ENCODE measurements around the gene GOLGA3.
A peak's percentile ranks its signal among the peaks of the same experiment; 100 is the strongest.
"Not testable (repeated sequence)": the region's sequence is repeated elsewhere in the genome, so short reads cannot be mapped to it uniquely, and the experiment has no call there.

GOLGA3 gene

DNA sequence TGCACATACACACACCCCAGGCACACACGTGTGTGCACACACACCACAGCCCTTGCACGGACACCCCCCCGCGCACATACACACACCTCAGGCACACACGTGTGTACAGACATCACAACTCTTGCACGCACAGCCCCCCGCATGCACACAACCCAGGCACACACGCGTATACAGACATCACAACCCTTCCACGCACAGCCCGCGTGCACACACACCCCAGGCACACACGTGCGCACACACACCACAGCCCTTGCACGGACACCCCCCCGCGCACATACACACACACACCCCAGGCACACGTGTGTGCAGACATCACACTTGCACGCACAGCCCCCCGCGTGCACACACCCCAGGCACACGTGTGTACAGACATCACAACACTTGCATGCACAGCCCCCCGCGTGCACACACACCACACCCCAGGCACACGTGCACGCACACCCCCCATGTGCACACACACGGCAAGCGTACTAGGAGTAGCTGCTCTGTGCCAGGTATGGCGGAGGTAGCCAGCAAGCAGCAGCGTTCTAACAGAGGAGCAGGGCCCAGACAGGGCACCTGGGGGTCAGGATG, 48.8 kb downstream of the GOLGA3 start:
- no peak for DNase-seq (ENCODE audit: low read depth)

DNA sequence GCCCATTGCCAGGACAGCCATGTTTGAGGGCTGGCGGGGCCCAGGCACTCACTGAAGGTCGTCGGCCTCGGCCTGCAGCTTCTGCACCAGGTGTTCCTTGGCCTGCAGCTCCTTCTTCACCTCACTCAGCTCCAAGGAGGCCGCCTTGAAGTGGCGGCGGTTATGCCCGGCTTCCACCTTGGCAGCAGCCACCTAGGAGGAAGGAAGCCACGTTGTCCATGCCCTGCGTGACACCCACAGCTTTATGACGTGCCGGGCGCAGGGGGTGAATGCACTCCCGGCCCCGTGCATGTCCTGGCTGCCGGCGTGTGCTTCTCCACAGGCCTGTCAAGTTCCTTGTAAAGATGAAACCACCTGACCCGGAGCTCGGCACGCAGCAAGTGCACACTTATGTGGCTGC, 51.1 kb downstream of the GOLGA3 start:
- no peak for DNase-seq (ENCODE audit: low read depth)

DNA sequence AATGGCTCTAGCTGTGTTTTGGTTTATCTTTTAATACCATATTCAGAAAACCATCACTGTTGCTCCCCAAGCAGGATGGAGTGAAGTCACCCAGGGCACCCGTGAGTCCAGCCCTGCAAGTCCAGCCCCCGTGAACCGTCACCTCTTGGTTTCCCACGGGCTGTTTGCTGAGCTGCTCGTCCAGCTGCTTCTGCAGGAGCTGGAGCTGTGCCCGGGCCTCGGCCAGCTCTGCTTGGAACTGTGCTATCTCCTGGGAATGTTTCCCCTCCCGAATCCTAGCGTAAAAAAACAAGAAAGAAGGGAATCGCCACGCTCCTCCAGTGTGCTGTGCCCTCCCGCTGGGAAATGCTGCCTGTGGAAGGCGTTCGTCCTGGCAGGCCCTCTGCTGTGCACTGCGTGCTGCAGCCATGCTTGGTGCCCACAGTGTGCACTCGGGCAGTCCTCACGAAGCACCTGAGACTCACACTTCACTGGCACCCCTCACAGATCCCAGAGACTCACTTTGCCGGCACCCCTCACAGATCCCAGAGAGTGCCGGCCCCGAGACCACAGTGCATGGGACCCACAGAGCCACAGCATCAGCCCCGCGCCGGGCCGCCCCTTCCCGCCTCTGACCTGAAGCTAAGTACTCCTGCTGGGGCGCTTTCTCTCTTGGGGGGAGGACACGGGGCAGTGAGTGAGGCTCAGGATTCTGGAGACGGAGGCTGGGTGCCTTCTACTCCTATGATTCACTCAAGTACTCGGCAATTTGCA, 51.7 kb downstream of the GOLGA3 start:
- DNase-seq (ENCODE audit: low read depth): no peak

DNA sequence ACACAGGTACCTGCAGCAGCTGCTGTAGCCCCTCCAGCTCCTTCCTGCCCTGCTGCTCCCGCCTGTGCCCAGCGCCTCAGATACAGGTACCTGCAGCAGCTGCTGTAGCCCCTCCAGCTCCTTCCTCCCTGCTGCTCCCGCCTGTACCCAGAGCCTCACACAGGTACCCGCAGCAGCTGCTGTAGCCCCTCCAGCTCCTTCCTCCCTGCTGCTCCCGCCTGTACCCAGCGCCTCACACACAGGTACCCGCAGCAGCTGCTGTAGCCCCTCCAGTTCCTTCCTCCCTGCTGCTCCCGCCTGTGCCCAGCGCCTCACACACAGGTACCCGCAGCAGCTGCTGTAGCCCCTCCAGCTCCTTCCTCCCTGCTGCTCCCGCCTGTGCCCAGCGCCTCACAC, 52.4 kb downstream of the GOLGA3 start:
- DNase-seq (ENCODE audit: low read depth): not testable (repeated sequence)

DNA sequence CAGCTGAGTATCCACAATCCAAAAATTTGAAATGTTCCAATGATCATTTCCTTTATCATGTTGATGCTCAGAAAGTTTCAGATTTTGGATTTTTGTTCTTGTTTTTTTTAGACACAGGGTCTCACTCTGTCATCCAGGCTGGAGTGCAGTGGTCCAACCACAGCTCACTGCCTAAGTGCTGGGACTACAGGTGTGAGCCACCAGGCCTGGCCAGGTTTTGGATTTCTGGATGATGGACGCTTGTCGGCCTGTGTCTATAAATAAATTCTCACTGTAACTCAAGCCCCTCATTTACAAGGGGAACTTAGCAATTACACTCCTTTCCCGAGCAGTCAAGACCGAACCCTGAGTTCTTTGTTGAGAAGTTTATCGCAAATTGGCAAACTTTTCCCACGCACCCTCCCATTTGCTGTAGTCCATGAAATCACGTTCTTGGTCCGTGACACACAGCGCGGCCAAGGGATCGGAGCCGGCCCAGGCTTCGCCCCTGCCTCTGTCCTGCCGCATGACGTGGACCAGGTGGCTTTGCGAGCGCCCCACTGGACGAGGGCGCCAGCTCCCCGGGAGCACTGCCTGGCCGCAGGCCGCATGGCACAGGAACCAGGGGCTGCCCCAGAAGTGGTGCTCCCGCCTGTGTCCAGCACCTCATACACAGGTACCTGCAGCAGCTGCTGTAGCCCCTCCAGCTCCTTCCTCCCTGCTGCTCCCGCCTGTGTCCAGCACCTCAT, 53.0 kb downstream of the GOLGA3 start:
- no peak for DNase-seq (ENCODE audit: low read depth)

DNA sequence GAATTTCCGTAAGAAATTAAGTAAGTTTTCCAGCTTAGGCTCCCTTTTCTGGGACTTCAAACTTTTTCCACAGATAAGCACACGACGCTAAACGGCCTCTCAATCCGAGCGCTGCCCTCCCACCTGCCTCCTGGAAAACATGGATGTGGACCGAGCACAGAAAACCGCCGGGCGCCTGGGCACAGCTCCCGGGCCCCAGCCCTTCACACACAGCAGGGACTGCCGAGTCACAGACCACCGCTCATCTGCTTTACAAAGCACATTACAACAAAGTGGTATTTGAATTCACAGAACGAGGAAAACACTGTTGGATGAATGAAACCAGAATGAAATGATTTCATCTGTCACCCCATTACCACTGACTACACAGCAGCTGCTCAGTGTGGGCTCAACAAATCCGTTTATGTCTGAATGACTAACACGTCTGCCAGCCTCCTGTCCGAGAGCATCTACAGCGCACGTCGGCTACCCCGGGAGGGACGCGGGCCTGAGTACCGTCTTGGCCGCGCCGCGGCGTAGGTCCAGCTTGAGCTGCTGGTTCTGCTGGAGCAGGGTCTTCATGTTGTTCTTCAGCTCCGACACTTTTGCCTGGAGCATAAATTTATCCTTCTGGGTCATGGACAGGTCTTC, 53.9 kb downstream of the GOLGA3 start:
- DNase-seq (ENCODE audit: low read depth): no peak

DNA sequence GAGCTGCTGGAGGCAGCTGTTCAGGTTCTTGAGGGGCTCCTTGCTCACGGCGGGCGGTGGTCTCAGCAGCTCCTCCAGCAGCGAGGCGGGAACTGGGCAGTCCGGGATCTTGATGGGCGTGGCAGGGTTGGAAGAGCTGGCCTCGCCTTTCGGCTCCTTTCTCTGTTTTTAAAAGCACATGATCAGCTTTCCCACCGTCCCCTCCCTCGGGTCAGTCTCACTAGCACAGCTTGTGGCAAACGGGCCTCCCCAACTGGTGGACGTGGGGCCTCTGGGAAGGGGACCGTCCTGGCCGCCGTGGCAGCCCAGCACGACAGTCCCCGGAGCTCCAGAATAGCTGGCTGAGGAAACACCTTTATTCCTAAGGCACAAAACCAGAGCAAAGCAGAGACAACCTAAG, 54.5 kb downstream of the GOLGA3 start:
- DNase-seq (ENCODE audit: low read depth): no peak

DNA sequence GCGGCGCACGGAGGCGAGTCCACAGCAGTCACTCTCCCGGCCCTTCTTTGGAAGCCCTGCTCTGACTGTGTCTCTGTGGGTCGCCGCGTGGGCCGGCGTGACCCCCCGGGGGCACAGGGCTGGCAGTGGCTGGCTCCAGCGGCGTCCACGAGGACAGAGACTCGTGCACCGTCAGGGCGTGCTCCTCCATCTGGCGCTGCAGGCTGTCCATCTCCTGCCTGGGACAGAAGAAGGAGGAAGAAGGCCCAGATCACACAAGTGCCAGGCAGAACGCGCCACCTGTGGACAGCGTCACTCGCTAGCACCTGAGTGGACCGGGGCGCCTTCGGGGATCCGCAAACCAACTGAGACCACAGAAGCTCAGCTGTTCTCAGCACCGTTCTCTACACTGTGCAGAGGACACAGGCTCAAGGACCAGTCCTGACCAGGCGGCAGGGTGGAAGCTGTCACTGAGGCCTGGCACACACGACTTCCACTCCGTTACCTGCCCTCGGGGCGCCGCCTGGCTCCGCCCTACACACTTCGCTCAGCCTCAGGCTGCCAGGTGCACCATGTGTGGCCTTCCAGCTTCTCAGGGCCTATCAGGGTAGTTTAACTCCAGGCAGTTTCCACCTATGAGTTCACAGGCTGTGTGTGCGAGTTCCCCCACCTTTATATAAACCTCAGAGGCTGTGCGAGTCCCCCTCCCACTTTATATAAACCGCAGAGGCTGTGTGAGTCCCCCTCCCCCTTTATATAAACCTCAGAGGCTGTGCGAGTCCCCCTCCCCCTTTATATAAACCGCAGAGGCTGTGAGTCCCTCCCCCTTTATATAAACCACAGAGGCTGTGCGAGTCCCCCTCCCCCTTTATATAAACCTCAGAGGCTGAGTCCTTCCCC, 55.4 kb downstream of the GOLGA3 start:
- no peak for DNase-seq (ENCODE audit: low read depth)

DNA sequence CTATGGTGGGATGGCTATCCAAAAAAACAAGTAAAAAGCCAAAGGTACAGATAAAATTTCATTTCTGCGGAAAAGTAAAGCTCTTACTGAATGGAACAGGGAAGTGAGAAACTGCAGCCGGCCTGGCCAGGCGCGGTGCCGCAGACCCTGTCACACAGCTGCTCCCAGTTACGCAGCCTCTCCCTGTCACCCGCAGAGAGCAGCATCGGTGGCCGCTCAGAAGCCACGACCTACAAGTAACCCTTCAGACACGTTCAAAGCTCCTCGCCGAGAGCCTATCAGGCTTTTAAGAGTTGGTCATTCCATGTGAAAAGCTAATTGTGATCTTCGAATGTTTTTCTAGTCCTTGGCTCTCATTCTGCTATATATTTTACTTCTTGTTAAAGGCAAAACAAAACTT, 56.1 kb downstream of the GOLGA3 start:
- DNase-seq (ENCODE audit: low read depth): no peak

DNA sequence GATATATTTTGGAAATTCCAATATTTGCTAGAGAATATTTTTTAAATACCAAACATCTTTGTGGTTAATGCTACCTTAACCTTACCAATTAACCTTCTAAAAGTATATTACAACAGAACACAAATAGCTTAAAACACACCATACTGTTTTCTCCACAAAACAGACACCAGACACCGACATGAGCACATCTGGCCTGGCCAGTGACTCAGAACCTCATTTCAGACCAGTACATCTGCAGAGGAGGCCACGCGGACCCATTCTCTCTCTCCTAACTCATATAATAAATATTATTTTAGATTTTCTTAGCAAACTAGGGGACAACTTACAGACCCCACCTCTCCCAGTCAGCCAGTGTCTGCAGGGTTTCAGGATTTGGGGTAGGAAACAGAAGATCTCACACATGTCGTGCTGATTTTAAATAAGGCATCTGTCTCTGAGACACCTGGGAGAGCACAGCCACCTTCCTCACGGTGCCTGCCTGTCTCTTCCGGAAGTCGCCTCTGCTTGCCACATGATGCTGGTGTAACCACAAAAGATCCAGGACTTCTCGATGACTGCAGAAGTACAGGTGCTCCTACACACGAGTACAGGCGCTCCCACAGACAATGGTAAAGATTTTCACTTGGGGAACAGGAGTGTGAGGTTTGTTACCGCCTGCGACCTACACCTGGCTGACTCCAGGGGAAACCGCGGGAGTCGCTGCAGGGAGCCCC, 57.4 kb downstream of the GOLGA3 start:
- DNase-seq (ENCODE audit: low read depth): peak; percentile 9

DNA sequence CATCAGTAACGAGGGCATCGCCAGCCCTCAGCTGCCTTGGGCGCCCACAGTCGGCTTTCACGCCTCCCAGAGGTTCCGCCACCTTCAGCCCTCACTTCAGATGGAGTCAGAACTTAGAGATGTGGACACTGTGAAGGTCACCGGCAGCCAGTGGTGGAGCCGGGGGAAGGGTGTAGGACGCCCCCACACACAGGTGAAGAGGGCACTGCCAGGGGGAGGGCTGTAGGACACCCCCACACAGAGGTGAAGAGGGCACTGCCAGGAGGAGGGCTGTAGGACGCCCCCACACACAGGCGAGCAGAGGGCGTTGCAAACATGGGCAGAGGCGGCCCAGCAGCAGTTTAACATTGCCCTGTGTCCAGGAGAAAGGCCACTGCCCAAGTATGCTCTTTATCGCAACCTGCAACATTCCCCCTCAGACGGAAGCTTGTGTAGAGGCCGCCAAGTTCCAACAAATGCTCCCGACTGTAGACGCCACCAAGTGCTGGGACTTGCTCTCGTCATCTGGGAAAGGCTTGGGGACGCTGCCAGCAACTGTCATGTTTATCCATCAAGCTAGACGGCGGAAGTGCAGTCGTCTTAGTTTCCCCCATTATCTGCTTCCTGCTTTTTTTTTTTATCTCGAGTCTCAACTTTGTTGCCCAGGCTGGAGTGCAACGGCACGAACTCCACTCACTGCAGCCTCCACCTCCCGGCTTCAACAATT, 62.1 kb downstream of the GOLGA3 start:
- no peak for DNase-seq (ENCODE audit: low read depth)

DNA sequence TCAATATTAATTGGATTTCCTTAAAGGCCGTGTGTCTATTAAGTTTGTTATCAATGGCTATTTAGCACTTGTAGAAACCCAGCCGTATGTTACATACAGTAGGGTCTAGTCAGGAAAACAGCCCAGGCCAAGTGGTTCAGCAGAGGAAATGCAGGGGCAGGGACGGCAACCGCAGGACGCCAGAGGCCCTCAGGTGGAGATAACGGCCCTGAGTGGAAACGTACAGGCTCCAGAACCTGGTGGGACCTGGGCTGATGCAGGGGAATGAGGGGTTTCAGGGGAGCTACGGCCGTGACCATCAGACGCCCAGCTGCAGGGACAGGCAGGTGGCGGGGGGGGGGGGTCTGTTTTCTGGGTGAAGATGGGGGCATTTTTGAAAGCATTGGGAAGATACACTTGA, 63.3 kb downstream of the GOLGA3 start:
- no peak for DNase-seq (ENCODE audit: low read depth)

DNA sequence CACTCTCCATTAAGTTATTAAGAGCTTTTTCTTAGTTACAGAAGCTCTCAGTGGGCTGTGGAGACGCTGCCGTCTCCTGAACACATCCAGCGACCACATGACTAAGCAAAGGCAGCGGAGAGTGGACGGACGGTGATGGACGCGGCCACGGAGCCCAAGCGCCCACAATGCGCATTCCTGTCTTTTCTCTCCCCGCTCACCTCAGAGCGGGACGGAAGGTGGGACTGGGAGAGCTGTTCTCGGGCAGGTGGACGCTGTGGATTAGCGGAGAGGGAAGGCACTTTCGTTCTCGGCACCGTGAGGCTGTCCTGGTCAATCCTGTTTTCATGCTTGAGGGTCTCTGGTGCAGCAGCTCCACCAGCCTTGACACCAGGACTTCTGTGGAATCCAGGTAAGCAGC, 64.4 kb downstream of the GOLGA3 start:
- no peak for DNase-seq (ENCODE audit: low read depth)

DNA sequence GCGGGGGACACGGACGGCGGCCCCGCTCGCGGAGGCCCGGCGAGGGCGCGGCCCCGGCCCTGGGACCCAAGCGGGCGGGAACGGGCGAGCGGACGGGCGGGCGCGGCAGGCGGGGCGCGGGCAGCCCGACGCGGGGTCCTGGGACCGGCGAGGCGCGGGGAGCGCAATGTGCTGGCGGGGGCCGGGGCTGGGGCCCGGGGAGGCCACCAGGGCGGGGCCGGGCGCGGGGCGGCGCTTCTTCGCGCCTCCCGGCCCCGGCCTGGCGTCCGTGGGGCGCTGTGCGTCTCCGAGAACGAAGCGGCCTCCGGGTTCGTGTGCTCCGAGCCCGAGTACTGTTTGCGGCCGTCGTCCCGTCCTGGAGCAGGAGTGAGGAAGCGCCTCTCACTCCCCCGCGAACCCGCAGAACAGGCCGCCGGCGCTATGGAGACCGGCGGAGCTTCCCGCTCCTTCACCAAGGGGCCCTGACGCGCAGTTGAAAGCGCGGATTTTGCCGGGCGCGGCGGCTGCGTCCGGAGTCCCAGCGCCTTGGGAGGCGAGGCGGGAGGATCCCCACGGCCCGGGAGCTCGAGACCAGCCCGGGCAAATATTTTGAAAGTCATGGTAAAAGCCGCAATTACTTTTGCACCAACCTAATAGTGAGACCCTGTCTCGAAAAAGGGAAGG, 66.6 kb downstream of the GOLGA3 start:
- peak; percentile 67 for DNase-seq (ENCODE audit: low read depth)

DNA sequence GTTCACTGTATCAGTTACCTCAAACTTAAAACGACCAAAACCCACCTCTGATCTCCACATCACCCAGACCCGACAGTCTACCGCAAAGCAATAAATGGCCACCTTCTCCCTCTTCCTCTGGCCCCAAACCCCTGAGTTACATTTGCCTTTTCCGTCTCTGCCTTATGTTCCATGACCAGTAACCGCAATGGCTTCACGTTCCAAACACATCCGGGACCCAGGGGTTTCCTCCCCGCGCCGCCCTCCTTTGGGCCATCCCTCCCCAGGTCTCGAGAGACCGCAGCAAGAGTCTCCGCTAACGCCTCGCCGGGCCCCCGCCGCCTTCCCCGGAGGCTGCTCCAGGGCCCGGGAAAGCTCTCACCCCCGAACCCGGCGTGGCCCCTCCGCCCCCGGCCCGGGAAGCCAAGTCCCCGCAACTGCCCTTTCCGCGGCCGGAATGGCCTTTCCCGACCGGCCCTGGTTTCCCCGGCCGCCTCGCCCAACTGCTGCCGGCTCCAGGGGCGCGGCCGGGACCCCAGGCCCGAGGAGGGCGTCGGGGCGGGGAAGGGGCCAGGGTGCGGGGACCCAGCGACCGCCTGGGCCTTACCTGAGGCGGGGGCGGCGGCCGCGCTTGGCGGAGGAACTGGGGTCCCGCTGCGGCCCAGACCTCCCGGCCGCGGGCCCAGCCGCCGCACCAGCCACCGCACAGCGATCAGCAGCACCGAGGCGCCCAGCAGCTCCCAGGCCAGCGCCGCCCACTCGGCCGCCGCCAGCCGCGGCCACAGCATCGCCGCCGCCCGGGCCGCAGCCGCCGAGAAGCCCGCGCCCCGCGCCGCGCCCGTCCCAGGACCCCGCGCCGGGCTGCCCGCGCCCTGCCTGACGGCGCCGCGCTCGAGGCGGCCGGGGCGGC, 67.4 kb downstream of the GOLGA3 start, which contains the start of gene ANKLE2:
ANKLE2 (minus strand) TSS at position 801 of the 889 bp plus-strand sequence; CDS start at position 767, 34 bp downstream.
- peak; percentile 71 for DNase-seq (ENCODE audit: low read depth)

DNA sequence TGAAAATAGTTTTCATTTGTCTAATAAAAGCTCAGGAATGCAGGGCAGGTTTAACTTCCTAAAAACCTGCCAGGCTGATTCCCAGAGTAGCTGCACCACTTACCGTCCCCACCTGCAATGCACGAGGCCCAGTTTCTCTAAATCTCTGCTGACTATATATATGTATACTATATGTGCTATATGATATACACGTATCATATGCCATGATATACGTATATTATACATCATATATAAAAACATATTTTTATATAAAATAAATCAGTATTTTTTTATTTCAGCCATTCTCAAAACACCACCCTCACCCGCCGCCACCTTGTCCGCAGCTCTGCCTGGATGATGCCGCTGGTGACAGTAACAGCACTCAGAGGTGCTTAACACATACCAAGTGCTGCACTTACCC, 69.3 kb downstream of the GOLGA3 start:
- DNase-seq (ENCODE audit: low read depth): no peak

DNA sequence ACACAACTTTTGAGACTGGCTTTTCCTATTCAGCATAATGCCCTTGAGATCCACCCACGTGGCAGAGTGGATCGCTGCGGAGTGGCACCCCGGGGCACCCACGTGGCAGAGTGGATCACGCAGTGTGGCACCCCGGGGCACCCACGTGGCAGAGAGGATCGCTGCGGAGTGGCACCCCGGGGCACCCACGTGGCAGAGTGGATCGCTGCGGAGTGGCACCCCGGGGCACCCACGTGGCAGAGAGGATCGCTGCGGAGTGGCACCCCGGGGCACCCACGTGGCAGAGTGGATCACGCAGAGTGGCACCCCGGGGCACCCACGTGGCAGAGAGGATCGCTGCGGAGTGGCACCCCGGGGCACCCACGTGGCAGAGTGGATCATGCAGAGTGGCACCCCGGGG, 69.8 kb downstream of the GOLGA3 start:
- DNase-seq (ENCODE audit: low read depth): not testable (repeated sequence)

DNA sequence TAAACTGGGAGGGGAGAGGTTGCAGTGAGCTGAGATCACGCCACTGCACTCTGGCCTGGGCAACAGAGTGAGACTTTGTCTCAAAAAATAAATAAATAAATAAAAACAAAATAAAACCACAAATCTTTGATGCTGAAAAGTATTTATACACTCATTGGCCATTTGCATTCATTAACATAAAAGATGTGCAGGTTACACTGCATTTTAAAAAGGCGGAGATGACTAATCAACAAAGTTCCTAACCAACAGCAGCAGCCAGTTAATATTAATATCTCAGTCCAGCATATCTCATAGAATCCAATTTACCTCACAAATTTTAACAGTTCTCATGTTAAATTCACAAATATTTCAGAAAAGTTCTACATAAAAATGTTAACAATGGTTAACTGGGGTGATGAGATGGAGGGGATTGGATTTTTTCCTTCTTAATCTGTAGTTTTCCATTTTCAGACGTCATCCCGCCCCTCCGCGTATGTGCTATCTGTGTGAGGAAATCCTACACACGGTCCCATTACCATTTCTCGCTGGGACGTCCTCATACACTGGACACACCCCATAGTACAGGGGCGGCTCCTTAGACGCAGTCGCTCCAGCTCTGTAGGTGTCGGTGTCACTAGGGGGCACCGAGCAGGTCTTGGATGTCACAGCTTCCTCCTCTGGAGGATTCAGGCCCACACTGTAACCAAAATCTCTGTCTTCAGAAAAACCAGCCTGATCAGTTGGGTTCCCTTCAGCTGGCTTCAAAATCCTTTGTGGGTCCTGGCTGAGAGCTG, 74.3 kb downstream of the GOLGA3 start:
- no peak for DNase-seq (ENCODE audit: low read depth)
